ENCODE data around the gene ACER2.
A peak's percentile ranks its signal among the peaks of the same experiment; 100 is the strongest.

The ACER2 gene

DNA sequence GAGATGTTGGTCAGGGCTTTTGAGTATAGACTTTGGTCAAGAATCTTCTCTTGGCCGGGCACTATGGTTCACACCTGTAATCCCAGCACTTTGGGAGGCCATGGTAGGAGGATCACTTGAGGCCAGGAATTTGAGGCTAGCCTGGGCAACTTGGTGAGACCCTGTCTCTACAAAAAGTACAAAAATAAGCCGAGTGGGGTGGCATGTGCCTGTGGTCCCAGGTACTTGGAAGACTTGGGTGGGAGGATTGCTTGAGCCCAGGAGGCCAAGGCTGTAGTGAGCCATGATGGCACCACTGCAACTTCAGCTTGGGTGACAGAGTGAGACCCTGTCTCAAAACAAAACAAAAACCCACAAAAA, 57.5 kb downstream of the ACER2 start:
- no peak for DNase-seq (ENCODE audit: low spot score)
- TF ChIP-seq, protein P1, sequence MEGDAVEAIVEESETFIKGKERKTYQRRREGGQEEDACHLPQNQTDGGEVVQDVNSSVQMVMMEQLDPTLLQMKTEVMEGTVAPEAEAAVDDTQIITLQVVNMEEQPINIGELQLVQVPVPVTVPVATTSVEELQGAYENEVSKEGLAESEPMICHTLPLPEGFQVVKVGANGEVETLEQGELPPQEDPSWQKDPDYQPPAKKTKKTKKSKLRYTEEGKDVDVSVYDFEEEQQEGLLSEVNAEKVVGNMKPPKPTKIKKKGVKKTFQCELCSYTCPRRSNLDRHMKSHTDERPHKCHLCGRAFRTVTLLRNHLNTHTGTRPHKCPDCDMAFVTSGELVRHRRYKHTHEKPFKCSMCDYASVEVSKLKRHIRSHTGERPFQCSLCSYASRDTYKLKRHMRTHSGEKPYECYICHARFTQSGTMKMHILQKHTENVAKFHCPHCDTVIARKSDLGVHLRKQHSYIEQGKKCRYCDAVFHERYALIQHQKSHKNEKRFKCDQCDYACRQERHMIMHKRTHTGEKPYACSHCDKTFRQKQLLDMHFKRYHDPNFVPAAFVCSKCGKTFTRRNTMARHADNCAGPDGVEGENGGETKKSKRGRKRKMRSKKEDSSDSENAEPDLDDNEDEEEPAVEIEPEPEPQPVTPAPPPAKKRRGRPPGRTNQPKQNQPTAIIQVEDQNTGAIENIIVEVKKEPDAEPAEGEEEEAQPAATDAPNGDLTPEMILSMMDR (IDR thresholded peaks at IDR 0.05; ENCODE audit: extremely low read depth, insufficient read depth, missing control alignments), result no peak
- in situ Hi-C loops (cut with MboI; ENCODE audit: low pct_unique_long_range_greater_than_20kb, low sequenced_read_pairs, unreplicated experiment), result no loop called here

DNA sequence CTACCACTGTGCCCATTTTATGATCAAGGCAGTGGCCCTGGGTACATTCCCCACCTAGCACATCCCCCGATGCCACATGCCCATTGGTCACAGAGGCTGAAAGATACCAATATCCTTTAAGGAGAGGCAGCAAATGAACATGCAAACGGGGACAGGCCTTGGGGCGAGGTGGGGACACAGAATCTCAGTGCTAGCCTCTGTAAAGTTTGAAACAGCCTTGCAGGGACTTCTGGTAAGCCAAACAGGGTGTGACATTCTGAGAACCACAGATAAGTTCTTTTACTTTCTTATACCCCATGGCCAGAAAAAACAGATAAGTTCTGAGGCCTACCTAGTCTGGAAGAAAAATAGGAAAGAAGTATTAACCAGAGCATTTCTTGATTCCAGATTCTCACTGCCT, 60.5 kb downstream of the ACER2 start:
- TF ChIP-seq, protein P1 (IDR thresholded peaks at IDR 0.05; ENCODE audit: extremely low read depth, insufficient read depth, missing control alignments), result no peak
- in situ Hi-C loops (cut with MboI; ENCODE audit: low pct_unique_long_range_greater_than_20kb, low sequenced_read_pairs, unreplicated experiment), result no loop called here
- DNase-seq (ENCODE audit: low spot score), result no peak

DNA sequence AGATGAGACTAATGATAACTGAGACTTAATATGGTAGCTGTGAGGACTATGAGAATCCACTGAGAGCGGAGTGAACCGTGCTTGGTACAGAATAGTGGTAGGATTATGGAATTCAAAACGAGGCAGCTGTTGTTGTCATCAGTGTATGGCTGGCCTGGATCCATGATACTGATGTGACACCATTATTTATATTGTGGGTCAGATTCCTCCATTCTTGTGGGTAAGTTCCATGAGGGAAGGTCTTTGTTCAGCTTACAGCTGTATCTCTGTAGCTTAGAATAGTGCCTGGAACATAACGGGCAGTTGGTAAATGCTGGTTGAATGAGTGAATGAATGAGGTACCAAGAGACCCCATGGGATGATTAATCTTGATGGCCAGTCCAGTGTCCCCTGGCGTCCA, 61.8 kb downstream of the ACER2 start:
- no peak for DNase-seq (ENCODE audit: low spot score)
- in situ Hi-C loops (cut with MboI; ENCODE audit: low pct_unique_long_range_greater_than_20kb, low sequenced_read_pairs, unreplicated experiment), result no loop called here
- TF ChIP-seq, protein P1 (IDR thresholded peaks at IDR 0.05; ENCODE audit: extremely low read depth, insufficient read depth, missing control alignments), result no peak

DNA sequence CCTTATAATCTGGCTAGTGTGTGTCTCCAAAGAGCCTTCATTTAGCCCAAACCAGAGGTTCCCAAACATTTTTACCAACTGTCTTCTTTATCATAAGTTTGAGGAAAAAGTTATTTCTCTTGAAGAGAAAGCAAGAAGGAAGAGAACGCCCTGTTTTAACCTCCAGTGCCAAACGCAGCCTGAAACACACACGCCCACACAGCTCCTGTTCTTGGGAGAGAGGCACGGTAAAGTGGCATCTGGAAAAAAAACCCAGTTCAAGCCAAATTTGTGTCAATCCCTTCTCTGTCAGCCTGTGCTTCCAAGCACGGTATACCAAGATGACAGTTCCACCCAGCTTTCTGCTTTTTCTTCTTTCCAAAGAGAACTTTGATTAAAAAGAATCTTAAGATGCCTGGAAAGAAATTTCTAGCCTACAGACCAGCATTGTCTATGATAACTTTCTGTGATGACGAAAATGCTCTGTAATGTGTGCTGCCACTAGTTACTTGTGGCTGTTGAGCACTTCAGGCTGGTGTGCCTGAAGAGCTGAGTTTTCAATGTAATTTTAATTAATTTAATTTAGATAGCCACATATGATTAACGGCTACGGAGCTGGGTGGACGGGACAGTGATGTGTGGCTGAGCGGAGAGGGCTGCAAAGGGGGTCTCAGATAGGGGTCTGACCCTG, 62.3 kb downstream of the ACER2 start:
- in situ Hi-C loops (cut with MboI; ENCODE audit: low pct_unique_long_range_greater_than_20kb, low sequenced_read_pairs, unreplicated experiment), result no loop called here
- no peak for DNase-seq (ENCODE audit: low spot score)
- TF ChIP-seq, protein P1 (IDR thresholded peaks at IDR 0.05; ENCODE audit: extremely low read depth, insufficient read depth, missing control alignments), result no peak

DNA sequence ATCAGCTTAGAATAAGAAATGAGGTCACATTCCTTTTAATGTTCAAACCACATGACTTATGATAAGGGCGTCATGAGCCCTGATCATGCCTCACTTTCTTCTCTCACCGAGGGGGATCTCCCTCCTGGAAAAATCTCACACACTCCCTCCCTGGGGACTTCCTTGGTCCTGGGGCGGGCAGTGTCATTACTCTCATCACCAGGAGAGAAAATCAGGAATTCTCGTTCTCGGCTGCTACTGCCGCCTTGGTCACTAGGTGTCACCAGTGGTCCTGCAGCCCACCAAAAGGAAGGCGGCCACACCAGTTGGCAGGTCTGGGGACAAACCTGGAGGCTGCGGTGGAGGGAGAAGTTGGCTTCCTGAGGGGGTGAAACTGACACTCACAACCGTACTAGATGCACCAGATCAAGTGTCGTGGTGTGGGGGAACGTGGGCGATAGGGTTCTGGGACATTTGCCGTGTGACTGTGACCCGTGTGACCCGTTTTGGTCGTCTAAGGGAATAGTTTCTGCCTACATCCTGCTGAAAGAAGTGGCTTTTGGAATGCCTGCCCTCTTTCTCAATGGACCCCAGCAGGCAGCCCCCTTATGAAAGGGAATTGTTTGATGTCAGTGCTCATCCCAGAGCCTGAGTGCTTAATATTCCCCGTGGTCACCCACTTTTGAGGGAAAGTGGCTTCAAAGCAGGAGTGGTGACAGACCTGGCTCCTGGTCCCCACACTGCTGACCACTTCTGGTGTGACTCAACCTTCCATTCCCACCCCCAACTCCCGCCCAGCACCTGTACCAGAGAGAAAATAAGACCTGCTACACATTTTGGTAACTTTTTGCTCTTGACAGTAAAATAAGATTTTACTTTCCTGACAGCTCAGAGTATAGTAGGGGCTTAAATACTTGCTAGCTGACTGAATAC, 63.2 kb downstream of the ACER2 start:
- DNase-seq (ENCODE audit: low spot score), result peak; percentile 62
- TF ChIP-seq, protein P1 (IDR thresholded peaks at IDR 0.05; ENCODE audit: extremely low read depth, insufficient read depth, missing control alignments), result peak; percentile 91
- in situ Hi-C loops (cut with MboI; ENCODE audit: low pct_unique_long_range_greater_than_20kb, low sequenced_read_pairs, unreplicated experiment), result no loop called here

DNA sequence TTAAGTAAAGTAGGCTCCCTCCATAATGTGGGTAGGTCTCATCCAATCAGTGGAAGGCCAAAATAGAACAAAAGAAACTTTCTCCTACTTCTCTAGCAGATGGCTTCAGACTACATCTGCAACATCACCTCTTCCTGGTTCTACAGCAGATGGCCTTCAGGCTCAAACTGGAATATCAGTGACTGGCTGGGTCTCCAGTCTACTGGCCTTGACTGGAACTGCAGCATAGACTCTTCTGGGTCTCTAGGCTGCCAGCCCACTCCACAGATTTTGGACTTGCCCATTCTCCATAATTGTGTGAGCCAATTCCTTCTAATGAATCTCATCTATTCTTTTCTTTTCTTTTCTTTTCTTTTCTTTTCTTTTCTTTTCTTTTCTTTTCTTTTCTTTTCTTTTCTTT, 64.8 kb downstream of the ACER2 start:
- in situ Hi-C loops (cut with MboI; ENCODE audit: low pct_unique_long_range_greater_than_20kb, low sequenced_read_pairs, unreplicated experiment), result no loop called here
- TF ChIP-seq, protein P1 (IDR thresholded peaks at IDR 0.05; ENCODE audit: extremely low read depth, insufficient read depth, missing control alignments), result no peak
- no peak for DNase-seq (ENCODE audit: low spot score)
